Endodermal cell (in vitro differentiated cells): ENCODE data around the gene MAST2. TPM values are rescaled to one million over a fixed set of nuclear protein-coding genes. Genes with fewer than 3 reads are reported as not detected.

Experiments
- DNase-seq: peaks from one replicate; pipeline ENCODE4 v3.0.0-alpha.2; 2017
- H3K27ac ChIP-seq: 2 replicates; pipeline ENCODE4 v1.5.1; 2013; ENCODE audit warnings: mild to moderate bottlenecking, low read depth, low read length, moderate library complexity
- H3K27me3 ChIP-seq: 2 replicates; pipeline ENCODE4 v1.6.1; 2013; ENCODE audit warnings: mild to moderate bottlenecking, low read length, moderate library complexity; ENCODE audit not compliant: insufficient read depth, control insufficient read depth, poor library complexity, severe bottlenecking
- H3K36me3 ChIP-seq: 2 replicates; pipeline ENCODE4 v1.7.0; 2013; ENCODE audit warnings: mild to moderate bottlenecking, low read length, moderate library complexity; ENCODE audit not compliant: control insufficient read depth, insufficient read depth
- H3K4me1 ChIP-seq: one replicate; pipeline ENCODE4 v1.7.0; 2013; ENCODE audit warnings: low read length; ENCODE audit not compliant: control insufficient read depth, insufficient read depth
- H3K4me3 ChIP-seq: 2 replicates; pipeline ENCODE4 v1.5.1; 2013; ENCODE audit warnings: mild to moderate bottlenecking, low read length, moderate library complexity
- H3K9ac ChIP-seq: 2 replicates; pipeline ENCODE4 v1.6.1; 2013; ENCODE audit warnings: mild to moderate bottlenecking, low read length, moderate library complexity; ENCODE audit not compliant: poor library complexity, severe bottlenecking; ENCODE audit errors: extremely low read depth
- H3K9me3 ChIP-seq: 2 replicates; pipeline ENCODE4 v1.6.1; 2013; ENCODE audit warnings: mild to moderate bottlenecking, low read length, moderate library complexity; ENCODE audit not compliant: control insufficient read depth
- H3K27ac Mint-ChIP-seq: 2 replicates; pipeline ENCODE4 v1.8.0; 2020; ENCODE audit warnings: mixed read lengths
- H3K27me3 Mint-ChIP-seq: 2 replicates; pipeline ENCODE4 v1.8.0; 2021; ENCODE audit warnings: mild to moderate bottlenecking, mixed read lengths; ENCODE audit not compliant: insufficient read depth
- H3K36me3 Mint-ChIP-seq: 2 replicates; pipeline ENCODE4 v1.8.0; 2020; ENCODE audit warnings: low read depth, mixed read lengths
- H3K4me1 Mint-ChIP-seq: 2 replicates; pipeline ENCODE4 v1.8.0; 2020; ENCODE audit warnings: mixed read lengths
- H3K4me3 Mint-ChIP-seq: 2 replicates; pipeline ENCODE4 v1.8.0; 2020; ENCODE audit warnings: mild to moderate bottlenecking, moderate library complexity, mixed read lengths
- H3K9me3 Mint-ChIP-seq: 2 replicates; pipeline ENCODE4 v1.8.0; 2020; ENCODE audit warnings: mild to moderate bottlenecking, mixed read lengths
- WGBS, 2 experiments: methylation state at CpG; one replicate each; pipeline versions ENCODE4 v1.1.5 to v1.1.7; 2013; ENCODE audit warnings: missing lambda C conversion rate in 2 of 2, mixed read lengths in 1 of 2; ENCODE audit not compliant: insufficient coverage in 1 of 2, insufficient read length in 1 of 2; 5-methylcytosine and 5-hydroxymethylcytosine counted together
- total RNA-seq, 2 donors: library from RNA; stranded (reverse); fragmentation: NEBNext Ultra II Directional in 1 of 2; extraction: Animal tissue kit (Norgen Biotek cat#: 25700) in 1 of 2; gene quantifications; 2 replicates in 1 of 2; 3 replicates in 1 of 2; pipeline ENCODE4 v1.2.1, GENCODE V29; 2021
- TF ChIP-seq, protein P1 (sequence below): fragments of 200-600 bp; sonication (generic); conservative IDR thresholded peaks from 2 replicates; pipeline ENCODE4 v1.5.0; 2021; ENCODE audit warnings: antibody characterized with exemption, mild to moderate bottlenecking

MAST2 gene
- total RNA-seq, 2 donors from 2014 or later, result 46.3 to 60.7 TPM

DNA sequence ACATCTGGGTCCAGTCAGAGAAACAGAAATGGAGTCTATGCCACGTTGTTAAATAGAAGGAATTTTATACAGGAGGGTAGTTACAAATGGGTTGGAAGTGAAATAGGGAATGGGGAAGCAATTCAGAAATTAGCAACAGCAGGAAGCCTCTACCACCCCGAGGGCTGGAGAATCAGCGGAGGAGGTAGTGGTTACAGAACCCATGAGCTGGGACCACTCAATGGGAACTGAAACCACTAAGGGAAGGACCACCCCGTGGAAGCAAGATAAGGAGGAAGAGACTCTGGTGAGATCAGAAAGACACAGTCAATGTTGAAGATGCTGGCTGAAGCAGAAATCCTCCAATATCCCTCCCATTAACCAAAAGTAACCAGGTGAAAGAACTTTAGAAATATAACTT lies 15.5 kb upstream of the MAST2 start:
- Histone ChIP-seq H3K9me3 (no peaks in the 10 kb centered on the region), H3K4me1 (no peaks in the 10 kb centered on the region), H3K27me3 (no peaks in the 10 kb centered on the region), H3K4me3 (no peak overlapping the region), H3K27ac (no peak overlapping the region), H3K36me3 (no peaks in the 10 kb centered on the region), H3K9ac (no peak overlapping the region)
- Mint-ChIP-seq H3K27ac (no peak overlapping the region), H3K4me1 (peaks cover under 1% of the 10 kb centered on the region), H3K9me3 (no peaks in the 10 kb centered on the region), H3K36me3 (no peaks in the 10 kb centered on the region), H3K27me3 (peaks cover 7% of the 10 kb centered on the region), H3K4me3 (no peak overlapping the region)
- DNase-seq, result no peak
- TF ChIP-seq, protein P1, sequence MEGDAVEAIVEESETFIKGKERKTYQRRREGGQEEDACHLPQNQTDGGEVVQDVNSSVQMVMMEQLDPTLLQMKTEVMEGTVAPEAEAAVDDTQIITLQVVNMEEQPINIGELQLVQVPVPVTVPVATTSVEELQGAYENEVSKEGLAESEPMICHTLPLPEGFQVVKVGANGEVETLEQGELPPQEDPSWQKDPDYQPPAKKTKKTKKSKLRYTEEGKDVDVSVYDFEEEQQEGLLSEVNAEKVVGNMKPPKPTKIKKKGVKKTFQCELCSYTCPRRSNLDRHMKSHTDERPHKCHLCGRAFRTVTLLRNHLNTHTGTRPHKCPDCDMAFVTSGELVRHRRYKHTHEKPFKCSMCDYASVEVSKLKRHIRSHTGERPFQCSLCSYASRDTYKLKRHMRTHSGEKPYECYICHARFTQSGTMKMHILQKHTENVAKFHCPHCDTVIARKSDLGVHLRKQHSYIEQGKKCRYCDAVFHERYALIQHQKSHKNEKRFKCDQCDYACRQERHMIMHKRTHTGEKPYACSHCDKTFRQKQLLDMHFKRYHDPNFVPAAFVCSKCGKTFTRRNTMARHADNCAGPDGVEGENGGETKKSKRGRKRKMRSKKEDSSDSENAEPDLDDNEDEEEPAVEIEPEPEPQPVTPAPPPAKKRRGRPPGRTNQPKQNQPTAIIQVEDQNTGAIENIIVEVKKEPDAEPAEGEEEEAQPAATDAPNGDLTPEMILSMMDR, result no peak
- 88 to 89% methylated on average over 3 to 4 of the region's 4 CpGs for WGBS, 2 experiments

- Histone ChIP-seq H3K4me1 (no peaks in the 10 kb centered on the region), H3K36me3 (no peaks in the 10 kb centered on the region), H3K4me3 (no peak overlapping the region), H3K27ac (no peak overlapping the region), H3K9me3 (no peaks in the 10 kb centered on the region), H3K9ac (no peak overlapping the region), H3K27me3 (no peaks in the 10 kb centered on the region)
- Mint-ChIP-seq H3K27ac (no peak overlapping the region), H3K4me1 (no peaks in the 10 kb centered on the region), H3K27me3 (peaks cover 14% of the 10 kb centered on the region), H3K36me3 (no peaks in the 10 kb centered on the region), H3K9me3 (no peaks in the 10 kb centered on the region), H3K4me3 (no peak overlapping the region)
- DNase-seq, result no peak
- 87 to 89% methylated on average over 2 of the region's 2 CpGs for WGBS, 2 experiments
- TF ChIP-seq, protein P1, result no peak
These were observed 13.8 kb upstream of the MAST2 start for GRCh38 chr1:45789601-45790000.

DNA sequence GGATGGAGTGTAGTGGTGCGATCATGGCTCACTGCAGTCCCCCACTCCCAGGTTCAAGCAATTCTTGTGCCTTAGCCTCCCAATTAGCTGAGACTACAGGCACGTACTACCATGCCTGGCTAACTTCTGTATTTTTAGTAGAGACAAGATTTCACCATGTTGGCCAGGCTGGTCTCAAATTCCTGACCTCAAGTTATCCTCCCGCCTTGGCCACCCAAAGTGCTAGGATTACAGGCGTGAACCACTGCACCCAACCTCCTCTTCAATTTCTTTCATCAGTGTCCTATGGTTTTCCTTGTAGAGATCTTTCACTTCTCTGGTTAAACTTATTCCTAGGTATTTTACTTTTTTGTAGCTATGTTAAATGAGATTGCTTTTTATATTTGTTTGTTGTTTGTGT lies 10.7 kb upstream of the MAST2 start:
- H3K9me3 ChIP-seq, result no peaks in the 10 kb centered on the region
- no peaks in the 10 kb centered on the region for H3K36me3 Mint-ChIP-seq
- H3K27me3 Mint-ChIP-seq, result peaks cover 21% of the 10 kb centered on the region
- 89 to 91% methylated on average over 3 to 4 of the region's 4 CpGs for WGBS, 2 experiments
- H3K27ac ChIP-seq, result no peak overlapping the region
- TF ChIP-seq, protein P1, result no peak
- H3K4me3 Mint-ChIP-seq, result no peak overlapping the region
- no peaks in the 10 kb centered on the region for H3K36me3 ChIP-seq
- DNase-seq, result no peak
- no peaks in the 10 kb centered on the region for H3K27me3 ChIP-seq
- H3K27ac Mint-ChIP-seq, result no peak overlapping the region
- no peak overlapping the region for H3K9ac ChIP-seq
- H3K9me3 Mint-ChIP-seq, result no peaks in the 10 kb centered on the region
- H3K4me1 ChIP-seq, result no peaks in the 10 kb centered on the region
- peaks cover 11% of the 10 kb centered on the region for H3K4me1 Mint-ChIP-seq
- no peak overlapping the region for H3K4me3 ChIP-seq
